Fibroblast of villous mesenchyme (primary cell): Measurements from ENCODE around the gene CCDC6. TPM values are rescaled to one million over a fixed set of nuclear protein-coding genes. Genes with fewer than 3 reads are reported as not detected.

Experiments used
- DNase-seq: peaks from one replicate; pipeline ENCODE4 v3.0.0-alpha.2; 2010; ENCODE audit warnings: low read depth
- H3K4me3 ChIP-seq: 2 replicates; pipeline ENCODE4 v1.5.1; 2011; ENCODE audit warnings: low read depth, mild to moderate bottlenecking, low read length
- total RNA-seq: library from RNA; depleted of rRNA; stranded (reverse); fragments of >200 nt; gene quantifications from 2 replicates; pipeline ENCODE4 v1.2.3, GENCODE V29; 2012
- TF ChIP-seq, protein P1 (sequence below): IDR thresholded peaks from 2 replicates; pipeline ENCODE4 v1.5.1; 2012; ENCODE audit warnings: low read depth, mild to moderate bottlenecking, low read length; ENCODE audit not compliant: insufficient read depth

CCDC6 gene
- total RNA-seq, 1 donor = 52.2 TPM

DNA sequence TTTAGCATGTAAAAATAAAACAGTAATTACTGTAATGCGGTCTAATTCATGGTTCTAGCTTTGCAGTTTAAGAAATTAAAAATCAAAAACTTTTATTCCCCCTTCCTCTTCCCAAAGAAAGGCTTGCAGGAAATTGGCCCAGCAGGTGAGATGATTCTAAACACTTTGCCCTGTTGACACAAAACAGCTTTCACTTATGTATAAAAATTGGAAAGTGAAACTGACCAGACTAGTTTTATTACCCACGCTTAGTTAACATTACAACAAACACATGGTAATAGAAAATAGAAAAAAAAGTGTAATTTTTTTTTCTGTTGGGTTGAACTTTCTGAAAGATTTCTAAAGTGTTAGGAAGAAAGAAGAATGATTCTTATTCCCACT lies 1.2 kb upstream of the CCDC6 start:
- H3K4me3 ChIP-seq = peak overlapping the region; percentile 59
- TF ChIP-seq, protein P1, sequence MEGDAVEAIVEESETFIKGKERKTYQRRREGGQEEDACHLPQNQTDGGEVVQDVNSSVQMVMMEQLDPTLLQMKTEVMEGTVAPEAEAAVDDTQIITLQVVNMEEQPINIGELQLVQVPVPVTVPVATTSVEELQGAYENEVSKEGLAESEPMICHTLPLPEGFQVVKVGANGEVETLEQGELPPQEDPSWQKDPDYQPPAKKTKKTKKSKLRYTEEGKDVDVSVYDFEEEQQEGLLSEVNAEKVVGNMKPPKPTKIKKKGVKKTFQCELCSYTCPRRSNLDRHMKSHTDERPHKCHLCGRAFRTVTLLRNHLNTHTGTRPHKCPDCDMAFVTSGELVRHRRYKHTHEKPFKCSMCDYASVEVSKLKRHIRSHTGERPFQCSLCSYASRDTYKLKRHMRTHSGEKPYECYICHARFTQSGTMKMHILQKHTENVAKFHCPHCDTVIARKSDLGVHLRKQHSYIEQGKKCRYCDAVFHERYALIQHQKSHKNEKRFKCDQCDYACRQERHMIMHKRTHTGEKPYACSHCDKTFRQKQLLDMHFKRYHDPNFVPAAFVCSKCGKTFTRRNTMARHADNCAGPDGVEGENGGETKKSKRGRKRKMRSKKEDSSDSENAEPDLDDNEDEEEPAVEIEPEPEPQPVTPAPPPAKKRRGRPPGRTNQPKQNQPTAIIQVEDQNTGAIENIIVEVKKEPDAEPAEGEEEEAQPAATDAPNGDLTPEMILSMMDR = no peak
- DNase-seq = peak; percentile 19

DNA sequence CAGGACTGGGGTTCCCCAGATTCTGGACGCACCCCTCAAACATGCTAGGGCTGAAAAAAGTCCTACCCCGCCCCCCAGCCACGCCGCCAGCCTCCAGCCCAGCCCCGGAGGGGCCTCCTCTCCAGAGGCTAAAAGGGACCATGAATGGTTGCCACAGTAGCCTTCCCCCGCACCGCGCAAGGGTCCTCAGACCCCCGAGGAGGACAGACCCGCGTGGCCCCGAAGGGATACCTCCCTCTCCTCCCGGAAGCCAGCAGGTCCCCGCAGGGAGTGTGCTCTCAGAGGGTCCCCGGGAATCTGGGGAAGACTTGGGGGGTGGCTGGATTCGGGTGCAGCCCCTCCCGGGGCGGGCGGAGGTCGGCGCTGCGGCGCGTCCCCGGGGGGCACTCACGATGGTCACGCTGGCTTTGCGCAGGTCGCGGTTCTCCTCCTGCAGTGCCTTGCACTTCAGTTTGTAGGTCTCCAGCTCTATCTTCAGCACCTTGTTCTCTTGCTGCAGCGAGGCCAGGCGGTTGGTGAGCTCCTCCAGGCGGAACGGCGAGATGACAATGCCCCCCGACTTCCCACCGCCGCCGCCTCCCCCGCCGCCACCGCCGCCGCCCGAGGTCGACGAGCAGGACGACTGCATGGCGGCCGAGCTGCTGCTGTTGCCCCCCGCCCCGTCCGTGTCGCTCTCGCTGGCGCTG lies 482 bp downstream of the CCDC6 start:
- no peak for DNase-seq
- TF ChIP-seq, protein P1 = no peak

DNA sequence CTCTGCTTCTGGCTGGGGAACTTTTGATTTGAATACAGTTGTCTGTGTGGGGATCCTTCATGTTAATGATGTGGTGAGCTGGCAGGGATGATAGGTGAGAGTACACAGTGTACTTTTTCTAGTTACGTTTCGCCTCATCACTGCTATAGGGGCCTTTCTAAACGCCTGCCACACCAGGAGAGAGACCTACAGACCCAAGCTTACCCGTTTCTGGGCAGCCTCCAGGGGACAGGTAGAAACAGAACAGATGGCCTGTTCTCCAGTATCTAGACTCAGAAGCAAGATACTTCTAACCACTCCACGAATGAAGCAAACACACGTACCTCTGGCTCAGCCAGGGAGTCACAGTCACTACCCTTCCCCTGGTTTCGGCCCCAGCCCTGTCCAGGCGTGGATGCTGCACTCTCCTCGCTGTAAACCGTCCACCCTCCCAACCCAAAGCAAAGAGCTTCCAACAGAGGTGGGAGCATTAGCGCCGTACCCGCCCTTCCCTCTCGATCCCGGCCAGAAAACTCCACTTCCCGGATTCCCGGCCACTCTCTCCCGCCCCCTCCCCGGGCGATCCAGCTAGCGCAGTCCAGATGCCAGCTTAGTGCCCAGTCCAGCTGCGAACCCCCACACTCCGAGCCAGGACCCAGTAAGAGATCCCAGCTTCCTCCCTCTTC lies 1.2 kb downstream of the CCDC6 start:
- peak overlapping the region; percentile 99 for H3K4me3 ChIP-seq
- TF ChIP-seq, protein P1 = no peak
- DNase-seq = peak; percentile 28

More for the DNA sequence above, 482 bp downstream of the CCDC6 start:
- H3K4me3 ChIP-seq = peak overlapping the region; percentile 99

DNA sequence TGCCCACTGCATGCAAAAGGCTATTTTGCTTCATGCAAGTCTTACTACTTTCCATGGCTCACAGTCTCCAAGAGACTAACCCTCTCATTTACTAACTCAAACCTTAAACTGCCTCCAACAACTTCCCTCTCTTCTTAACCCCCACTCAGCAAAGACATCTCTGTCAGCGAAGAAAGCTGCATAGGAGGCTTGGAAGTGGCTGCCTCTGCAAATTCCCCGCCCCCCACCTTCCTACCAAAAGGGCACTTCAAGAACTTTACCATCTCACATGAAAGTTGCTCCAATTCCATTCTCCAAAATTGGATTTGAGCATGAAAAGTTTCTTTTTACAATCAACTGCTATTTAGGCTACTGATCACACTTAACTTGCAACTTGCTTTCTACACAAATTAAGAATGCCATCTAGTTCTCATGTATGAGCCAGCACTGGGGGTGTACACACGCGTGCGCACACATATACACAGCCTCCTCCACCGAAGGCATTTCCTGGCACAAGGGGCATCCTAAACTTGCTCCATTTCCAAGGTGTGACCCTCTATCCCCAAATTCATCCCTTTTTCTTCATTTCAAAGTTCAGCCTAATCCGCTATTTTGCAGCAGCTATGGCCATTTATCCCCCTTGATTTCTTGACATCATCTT lies 1.8 kb downstream of the CCDC6 start:
- peak overlapping the region; percentile 99 for H3K4me3 ChIP-seq
- TF ChIP-seq, protein P1 = no peak
- no peak for DNase-seq

DNA sequence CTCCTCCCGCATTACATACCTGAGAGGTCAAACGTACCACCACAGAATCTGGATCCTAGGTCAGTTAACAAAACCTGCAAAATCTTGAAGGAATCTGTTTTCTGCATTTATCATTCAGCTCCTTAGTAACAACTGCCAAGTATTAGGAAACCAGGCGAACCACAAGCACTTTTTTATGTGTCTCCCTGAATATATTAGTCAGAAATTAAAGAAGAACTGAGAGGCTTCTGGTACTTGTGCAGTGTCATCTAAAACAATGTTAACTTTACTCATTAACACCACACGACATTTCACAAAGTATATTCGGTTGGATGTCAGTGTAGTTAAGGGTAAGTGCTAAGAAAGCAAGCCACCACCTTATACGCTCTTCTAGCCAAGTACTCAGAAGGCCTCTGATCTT lies 2.5 kb downstream of the CCDC6 start:
- TF ChIP-seq, protein P1 = no peak
- peak overlapping the region; percentile 32 for H3K4me3 ChIP-seq
- DNase-seq = peak; percentile 37

DNA sequence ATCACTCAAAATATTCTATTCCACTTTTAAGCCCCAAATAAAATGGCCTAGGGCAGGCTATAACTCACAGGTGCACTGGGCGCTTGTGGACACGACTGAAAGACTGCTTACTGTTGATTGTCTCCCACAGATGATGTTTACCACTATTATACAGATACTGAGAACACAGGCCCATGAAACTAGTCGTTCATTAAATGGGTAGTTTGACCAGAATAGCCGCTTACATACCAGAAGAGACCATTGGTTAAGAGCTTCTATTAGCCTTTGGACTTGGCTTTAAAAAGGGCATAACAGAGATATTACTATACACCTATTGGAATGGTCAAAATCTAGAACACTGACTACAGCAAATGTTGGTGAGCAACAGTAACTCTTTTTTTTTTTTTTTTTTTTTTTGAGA lies 4.3 kb downstream of the CCDC6 start:
- DNase-seq = no peak
- H3K4me3 ChIP-seq = no peak overlapping the region
- TF ChIP-seq, protein P1 = no peak
